ENCODE results near the gene ITGA3.

Gene ITGA3

GRCh38 chr17:50114401-50114800, 58.5 kb downstream of the ITGA3 start:
- no peak for DNase-seq (ENCODE audit: low read depth, low spot score)
- no peak overlapping the region for H3K4me3 ChIP-seq (ENCODE audit: low read depth, low read length)
- TF ChIP-seq CTCF (IDR thresholded peaks at IDR 0.05; ENCODE audit: low read depth, low read length): no peak
- in situ Hi-C loops (cut with HindIII; ENCODE audit: low sequenced_read_pairs): no loop called here

GRCh38 chr17:50114849-50115357, 59.0 kb downstream of the ITGA3 start:
- TF ChIP-seq CTCF (IDR thresholded peaks at IDR 0.05; ENCODE audit: low read depth, low read length): peak; percentile 79
- H3K4me3 ChIP-seq (ENCODE audit: low read depth, low read length): no peak overlapping the region
- in situ Hi-C loops (cut with HindIII; ENCODE audit: low sequenced_read_pairs): no loop called here
- peak; percentile 70 for DNase-seq (ENCODE audit: low read depth, low spot score)

GRCh38 chr17:50115756-50116155, 59.8 kb downstream of the ITGA3 start:
- no peak overlapping the region for H3K4me3 ChIP-seq (ENCODE audit: low read depth, low read length)
- no peak for TF ChIP-seq CTCF (IDR thresholded peaks at IDR 0.05; ENCODE audit: low read depth, low read length)
- no peak for DNase-seq (ENCODE audit: low read depth, low spot score)
- in situ Hi-C loops (cut with HindIII; ENCODE audit: low sequenced_read_pairs): no loop called here

- TF ChIP-seq CTCF (IDR thresholded peaks at IDR 0.05; ENCODE audit: low read depth, low read length): peak; percentile 54
- DNase-seq (ENCODE audit: low read depth, low spot score): peak; percentile 47
- H3K4me3 ChIP-seq (ENCODE audit: low read depth, low read length): no peak overlapping the region
- in situ Hi-C loops (cut with HindIII; ENCODE audit: low sequenced_read_pairs): no loop called here
Observed at GRCh38 chr17:50117202-50118051, 61.5 kb downstream of the ITGA3 start.

- in situ Hi-C loops (cut with HindIII; ENCODE audit: low sequenced_read_pairs): no loop called here
- H3K4me3 ChIP-seq (ENCODE audit: low read depth, low read length): no peak overlapping the region
- no peak for DNase-seq (ENCODE audit: low read depth, low spot score)
- TF ChIP-seq CTCF (IDR thresholded peaks at IDR 0.05; ENCODE audit: low read depth, low read length): no peak
Observed at GRCh38 chr17:50118076-50118827, 62.3 kb downstream of the ITGA3 start.

GRCh38 chr17:50118828-50119218, 62.9 kb downstream of the ITGA3 start:
- in situ Hi-C loops (cut with HindIII; ENCODE audit: low sequenced_read_pairs): no loop called here
- no peak overlapping the region for H3K4me3 ChIP-seq (ENCODE audit: low read depth, low read length)
- DNase-seq (ENCODE audit: low read depth, low spot score): no peak
- TF ChIP-seq CTCF (IDR thresholded peaks at IDR 0.05; ENCODE audit: low read depth, low read length): no peak

All from astrocyte of the spinal cord (primary cell).